ENCODE data around the gene BIN1.

GRCh38 chr2:127032621-127033020, 74.3 kb downstream of the BIN1 start:
- TF ChIP-seq CTCF (conservative IDR thresholded peaks at IDR 0.05; ENCODE audit: low read depth, low read length) (no peak), EZH2 (IDR thresholded peaks at IDR 0.05; ENCODE audit: borderline replicate concordance, low read depth, low read length, poor library complexity, severe bottlenecking) (no peak)

Measured in A673 (cell line).